22Rv1 (cell line): Measurements from ENCODE around the gene PIK3R5.
"Not testable (repeated sequence)": the region's sequence is repeated elsewhere in the genome, so short reads cannot be mapped to it uniquely, and the experiment has no call there.

ENCODE experiments used
- H3K27ac ChIP-seq: fragments of 450-650 bp; 2 replicates; pipeline ENCODE4 v1.5.1; 2017
- ZFX ChIP-seq: fragments of 450-650 bp; IDR thresholded peaks from 2 replicates; pipeline ENCODE4 v1.6.1; 2017; ENCODE audit warnings: antibody characterized with exemption, borderline replicate concordance
- TF ChIP-seq, protein P1 (sequence below): fragments of 450-650 bp; IDR thresholded peaks from 2 replicates; pipeline ENCODE4 v1.5.1; 2017; ENCODE audit warnings: mild to moderate bottlenecking

The PIK3R5 gene

DNA sequence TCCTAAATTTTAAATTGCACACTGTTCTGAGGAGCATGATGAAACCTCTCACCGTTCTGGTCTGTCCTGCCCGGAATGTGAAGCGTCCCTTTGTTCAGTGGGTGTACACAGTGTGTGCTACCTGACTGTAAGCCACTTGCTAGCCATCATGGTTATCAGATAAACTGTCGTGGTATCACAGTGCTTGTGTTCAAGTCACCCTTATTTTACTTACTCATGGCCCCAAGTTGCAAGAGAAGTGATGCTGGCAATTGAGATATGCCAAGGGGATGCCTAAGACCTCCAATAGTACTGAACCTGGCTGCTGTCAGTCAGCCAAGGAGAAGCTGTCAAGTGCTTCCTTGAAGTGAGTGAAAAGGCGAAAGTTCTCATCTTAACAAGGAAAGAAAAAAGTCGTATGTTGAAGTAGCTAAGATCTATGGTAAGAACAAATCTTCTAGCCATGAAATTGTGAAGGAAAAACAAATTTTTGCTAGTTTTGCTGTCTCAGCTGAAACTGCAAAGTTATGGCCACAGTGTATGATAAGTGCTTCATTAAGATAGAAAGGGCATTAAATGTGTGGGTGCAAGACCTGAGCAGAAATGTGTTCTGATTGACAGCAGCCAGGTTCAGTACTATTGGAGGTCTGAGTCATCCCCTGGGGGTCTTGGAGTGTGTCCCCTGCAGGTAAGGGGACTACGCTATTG, 103.9 kb downstream of the PIK3R5 start:
- H3K27ac ChIP-seq: no peak overlapping the region

DNA sequence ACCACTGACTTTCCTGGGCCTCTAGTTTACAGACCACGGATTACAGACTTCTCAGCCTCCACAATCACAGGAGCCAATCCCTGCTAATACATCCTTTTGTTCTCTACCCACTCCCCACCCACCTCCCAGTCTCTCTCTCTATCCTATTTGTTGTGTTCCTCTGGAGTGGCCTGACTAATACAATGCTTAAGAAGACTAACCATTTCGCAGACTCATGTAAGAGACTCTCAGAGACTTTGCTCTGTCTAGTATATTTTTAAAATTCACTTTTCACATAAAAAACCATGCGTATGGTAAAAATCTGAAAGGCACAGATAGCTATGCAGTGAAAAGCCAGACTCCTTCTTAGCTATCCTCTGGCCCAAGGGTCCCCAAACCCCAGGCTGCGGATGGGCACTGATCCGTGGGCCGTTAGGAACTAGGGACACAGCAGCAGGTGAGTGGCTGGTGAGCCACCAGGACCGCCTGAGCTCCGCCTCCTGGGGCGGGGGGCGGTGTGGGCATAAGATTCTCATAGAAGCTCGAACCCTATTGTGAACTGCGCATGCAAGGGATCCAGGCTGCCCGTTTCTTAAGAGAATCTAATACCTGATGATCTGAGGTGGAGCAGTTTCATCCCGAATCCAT, 105.6 kb downstream of the PIK3R5 start:
- no peak for TF ChIP-seq ZFX
- TF ChIP-seq, protein P1, sequence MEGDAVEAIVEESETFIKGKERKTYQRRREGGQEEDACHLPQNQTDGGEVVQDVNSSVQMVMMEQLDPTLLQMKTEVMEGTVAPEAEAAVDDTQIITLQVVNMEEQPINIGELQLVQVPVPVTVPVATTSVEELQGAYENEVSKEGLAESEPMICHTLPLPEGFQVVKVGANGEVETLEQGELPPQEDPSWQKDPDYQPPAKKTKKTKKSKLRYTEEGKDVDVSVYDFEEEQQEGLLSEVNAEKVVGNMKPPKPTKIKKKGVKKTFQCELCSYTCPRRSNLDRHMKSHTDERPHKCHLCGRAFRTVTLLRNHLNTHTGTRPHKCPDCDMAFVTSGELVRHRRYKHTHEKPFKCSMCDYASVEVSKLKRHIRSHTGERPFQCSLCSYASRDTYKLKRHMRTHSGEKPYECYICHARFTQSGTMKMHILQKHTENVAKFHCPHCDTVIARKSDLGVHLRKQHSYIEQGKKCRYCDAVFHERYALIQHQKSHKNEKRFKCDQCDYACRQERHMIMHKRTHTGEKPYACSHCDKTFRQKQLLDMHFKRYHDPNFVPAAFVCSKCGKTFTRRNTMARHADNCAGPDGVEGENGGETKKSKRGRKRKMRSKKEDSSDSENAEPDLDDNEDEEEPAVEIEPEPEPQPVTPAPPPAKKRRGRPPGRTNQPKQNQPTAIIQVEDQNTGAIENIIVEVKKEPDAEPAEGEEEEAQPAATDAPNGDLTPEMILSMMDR: no peak
- H3K27ac ChIP-seq: no peak overlapping the region

More for the DNA sequence above, 103.9 kb downstream of the PIK3R5 start:
- TF ChIP-seq, protein P1: no peak
- no peak for TF ChIP-seq ZFX

DNA sequence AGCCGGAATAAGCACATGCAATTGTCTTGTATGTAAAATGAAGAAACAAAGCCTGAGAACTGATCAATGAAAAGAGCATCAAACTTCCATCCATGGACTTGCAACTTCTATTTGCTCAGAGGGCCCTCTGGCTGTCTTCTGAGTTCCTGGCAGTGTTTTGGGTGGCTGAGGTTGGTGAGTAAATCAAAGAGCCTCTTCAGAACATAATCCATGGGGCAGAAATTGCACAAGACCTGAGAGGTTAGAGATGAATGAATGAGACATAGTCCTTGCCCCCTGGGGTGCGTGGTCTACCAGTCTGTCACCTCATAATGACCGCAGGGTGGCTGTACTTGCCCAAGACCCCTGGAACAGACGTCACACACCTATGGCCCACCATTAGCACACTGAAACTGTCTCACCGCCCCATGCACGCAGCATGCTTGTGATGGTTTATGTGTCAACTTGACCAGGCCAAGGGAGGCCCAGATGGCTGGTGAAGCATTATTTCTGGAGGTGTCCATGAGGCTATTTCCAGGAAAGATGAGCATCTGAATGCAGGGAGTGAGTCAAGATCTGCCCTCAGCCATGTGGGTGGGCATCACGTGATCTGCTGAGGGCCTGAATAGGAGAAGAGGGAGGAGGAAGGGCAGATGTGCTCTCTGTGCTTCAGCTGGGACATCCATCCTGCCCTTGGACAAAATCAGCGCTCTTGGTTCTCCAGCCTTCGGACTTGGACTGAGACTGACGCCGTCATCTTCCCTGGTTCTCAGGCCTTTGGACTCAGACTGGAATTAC, 106.3 kb downstream of the PIK3R5 start:
- H3K27ac ChIP-seq: no peak overlapping the region
- no peak for TF ChIP-seq ZFX
- TF ChIP-seq, protein P1: no peak

DNA sequence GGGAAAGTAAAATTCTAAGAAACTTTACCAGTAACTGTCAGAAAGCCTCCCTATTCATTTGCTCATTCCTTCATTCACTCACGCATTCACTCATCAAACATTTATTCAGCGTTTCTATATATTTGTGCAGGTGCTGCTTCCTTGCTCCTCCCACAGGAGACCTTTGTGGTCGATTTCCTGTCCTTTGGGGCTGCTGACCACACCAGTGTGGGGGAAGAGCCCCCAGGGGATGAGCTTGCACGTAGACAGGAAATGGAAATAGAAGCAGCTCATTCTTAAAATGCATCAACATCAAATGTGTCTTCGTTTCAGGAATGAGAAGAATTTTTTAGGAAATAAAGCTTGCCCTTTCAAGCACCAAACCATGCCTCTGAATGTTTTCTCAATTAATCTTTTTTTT, 107.6 kb downstream of the PIK3R5 start:
- TF ChIP-seq ZFX: no peak
- TF ChIP-seq, protein P1: no peak
- no peak overlapping the region for H3K27ac ChIP-seq

DNA sequence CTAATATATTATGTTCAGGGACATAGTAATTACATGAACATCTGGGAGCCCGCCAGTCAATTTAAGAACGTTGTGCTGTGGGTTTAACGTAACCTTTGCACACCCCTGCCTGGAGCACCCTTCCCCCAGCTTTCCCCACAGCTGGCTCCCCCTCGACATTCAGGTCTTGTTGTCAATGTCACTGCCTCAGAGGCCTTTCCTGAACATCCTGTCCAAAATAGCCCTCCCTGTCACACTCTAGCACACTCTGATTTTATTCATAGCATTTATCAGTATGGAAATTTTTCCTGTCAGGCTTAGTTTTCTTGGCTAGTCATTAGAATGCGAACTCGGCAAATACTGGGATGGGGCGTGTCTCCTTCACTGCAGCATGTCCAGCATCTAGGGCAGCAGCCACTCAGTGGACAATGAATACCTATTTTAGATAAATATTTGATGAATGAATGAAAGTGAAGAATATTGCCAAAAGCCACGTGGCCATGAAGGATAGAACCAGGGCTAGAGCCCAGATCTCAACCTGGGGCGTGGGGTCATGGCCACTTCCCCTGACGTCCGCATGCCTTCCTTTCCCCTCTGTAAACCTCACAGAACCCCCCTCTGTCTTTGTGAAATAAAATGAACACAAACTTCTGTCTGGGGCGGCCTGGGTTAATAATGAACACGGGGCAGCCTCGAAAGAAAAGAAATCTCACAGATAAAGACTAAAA, 108.5 kb downstream of the PIK3R5 start:
- TF ChIP-seq, protein P1: no peak
- no peak for TF ChIP-seq ZFX
- H3K27ac ChIP-seq: no peak overlapping the region

DNA sequence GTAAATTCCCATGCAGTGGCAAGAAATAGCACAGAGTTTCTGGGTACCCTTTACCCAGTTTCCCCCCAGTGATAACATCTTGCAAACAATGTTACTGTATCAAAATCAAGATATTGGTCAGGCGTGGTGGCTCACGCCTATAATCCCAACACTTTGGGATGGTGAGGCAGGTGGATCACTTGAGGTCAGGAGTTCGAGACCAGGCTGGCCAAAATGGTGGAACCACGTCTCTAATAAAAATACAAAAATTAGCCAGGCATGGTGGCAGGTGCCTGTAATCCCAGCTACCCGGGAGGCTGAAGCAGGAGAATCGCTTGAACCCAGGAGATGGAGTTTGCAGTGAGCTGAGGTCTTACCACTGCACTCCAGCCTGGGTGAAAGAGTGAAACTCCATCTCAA, 109.3 kb downstream of the PIK3R5 start:
- not testable (repeated sequence) for H3K27ac ChIP-seq

DNA sequence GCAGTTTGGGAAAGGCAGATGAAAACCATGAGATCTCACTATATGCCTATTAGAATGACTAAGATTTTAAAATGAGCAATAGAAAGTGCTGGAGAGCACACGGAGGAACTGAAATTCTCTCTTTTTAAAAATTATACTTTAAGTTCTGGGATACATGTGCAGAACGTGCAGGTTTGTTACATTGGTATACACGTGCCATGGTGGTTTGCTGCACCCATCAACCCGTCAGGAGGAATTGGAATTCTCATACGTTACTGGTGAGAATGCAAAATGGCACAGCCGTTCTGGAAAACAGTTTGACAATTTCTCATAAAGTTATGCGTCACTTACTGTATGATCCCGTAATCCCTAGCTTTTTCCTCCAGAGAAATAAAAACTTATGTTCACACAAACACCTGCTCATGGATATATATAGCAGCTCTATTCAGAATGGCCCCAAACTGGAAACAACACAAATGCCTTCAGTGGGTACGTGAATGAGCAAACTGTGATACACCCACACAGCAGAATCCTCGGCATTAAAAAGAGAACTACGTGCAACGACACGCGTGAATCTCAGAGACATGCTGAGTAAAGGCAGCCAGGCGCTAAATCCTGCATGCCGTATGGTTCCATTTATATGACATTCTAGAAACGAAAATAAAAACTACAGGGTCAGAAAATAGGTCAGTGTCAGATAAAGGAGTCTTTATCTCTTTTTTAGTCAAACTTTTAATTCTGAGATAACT, 109.9 kb downstream of the PIK3R5 start:
- H3K27ac ChIP-seq: no peak overlapping the region
- TF ChIP-seq, protein P1: no peak
- no peak for TF ChIP-seq ZFX
